Activated CD8-positive, alpha-beta memory T cell treated with anti-CD3 and anti-CD28 coated beads for 36 hours (primary cell): ENCODE data around the gene XPNPEP2. TPM values are rescaled to one million over a fixed set of nuclear protein-coding genes. Genes with fewer than 3 reads are reported as not detected.
"Not testable (repeated sequence)": the region's sequence is repeated elsewhere in the genome, so short reads cannot be mapped to it uniquely, and the experiment has no call there.

Experiments
- CTCF ChIA-PET: fragments of 350-600 bp; sonication (Branson Sonifier 250); formaldehyde crosslinking; loops from one replicate; lab custom pipeline; 2021; ENCODE audit warnings: antibody characterized with exemption; lab: Charles Lee
- POLR2A ChIA-PET: fragments of 350-600 bp; sonication (Branson Sonifier 250); formaldehyde crosslinking; loops from one replicate; lab custom pipeline; 2021; ENCODE audit warnings: antibody characterized with exemption; lab: Charles Lee
- total RNA-seq, 2 experiments: library from RNA; stranded (reverse); gene quantifications; one replicate each; pipeline ENCODE4 v1.2.3, GENCODE V29; 2021

XPNPEP2 gene
- total RNA-seq, 2 experiments from 2014 or later, result 0.23 to 0.32 TPM

DNA sequence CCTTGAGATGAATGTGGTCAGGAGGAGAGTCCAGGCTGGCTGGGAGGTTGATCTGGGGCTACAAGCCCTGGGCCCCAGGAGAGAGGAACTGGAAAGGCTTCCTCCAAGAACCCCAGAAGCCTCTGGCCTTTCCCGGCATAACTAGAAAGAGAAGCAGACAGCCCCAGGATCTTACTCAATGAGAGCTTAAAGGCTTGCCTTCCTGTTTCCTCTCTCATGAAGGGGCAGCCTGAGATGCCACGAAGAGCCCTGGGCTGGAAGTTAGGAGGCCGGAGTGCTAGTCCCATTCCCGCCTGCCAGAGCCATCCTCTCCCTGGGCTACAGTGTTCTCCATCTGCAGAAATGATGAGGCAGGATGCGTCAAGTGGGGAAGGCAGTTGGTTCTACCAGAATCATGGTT is 20.1 kb upstream of the XPNPEP2 start:
- POLR2A ChIA-PET, result no interaction called here
- CTCF ChIA-PET, result no interaction called here

DNA sequence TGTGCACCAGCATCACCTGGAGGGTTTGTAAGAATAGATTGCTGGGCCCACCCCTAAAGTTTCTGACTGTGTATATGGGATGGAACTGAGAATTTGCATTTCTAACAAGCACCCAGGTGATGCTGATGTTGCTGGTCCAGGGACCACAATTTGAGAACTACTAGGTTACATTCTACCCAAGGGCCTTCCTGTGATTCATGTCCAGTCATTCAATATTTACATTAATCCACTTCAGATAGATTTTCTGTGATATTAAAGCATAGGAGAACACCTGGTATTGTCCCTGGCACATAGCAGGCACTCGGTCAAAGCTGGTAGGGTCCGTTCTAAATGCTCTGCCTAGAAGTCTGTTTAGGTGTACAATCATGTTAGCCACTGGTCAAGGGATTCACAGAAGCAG is 19.5 kb upstream of the XPNPEP2 start:
- POLR2A ChIA-PET, result no interaction called here
- CTCF ChIA-PET, result interaction anchor here (0.9 kb wide), 1 partner anchor 27 kb away, joined by 3 read pairs; no protein-coding TSS in a partner anchor

- ChIA-PET CTCF (interaction anchor here (0.9 kb wide), 1 partner anchor 27 kb away, joined by 3 read pairs; no protein-coding TSS in a partner anchor), POLR2A (no interaction called here)
Measured at GRCh38 chrX:129719931-129720530, 18.7 kb upstream of the XPNPEP2 start.

DNA sequence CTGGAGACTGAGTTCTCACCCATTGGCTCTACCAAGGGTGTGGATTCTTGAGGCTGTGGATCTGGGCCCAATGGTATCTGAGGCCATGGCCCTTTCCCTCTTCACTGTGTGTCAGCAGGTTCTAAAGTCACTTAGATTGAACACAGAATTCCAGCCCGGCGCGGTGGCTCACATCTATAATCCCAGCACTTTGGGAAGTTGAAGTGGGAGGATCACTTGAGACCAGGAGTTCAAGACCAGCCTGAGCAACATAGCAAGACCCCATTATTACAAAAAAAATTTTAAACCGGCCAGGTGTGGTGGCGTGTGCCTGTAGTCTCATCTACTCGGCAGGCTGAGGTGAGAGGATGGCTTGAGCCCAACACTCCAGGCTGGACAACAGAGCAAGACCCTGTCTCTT is 18.0 kb upstream of the XPNPEP2 start:
- POLR2A ChIA-PET, result no interaction called here
- CTCF ChIA-PET, result no interaction called here

- POLR2A ChIA-PET, result no interaction called here
Measured at GRCh38 chrX:129721414-129721813, 17.4 kb upstream of the XPNPEP2 start.

GRCh38 chrX:129721870-129722269 is 16.9 kb upstream of the XPNPEP2 start:
- ChIA-PET CTCF (no interaction called here), POLR2A (no interaction called here)

More at GRCh38 chrX:129721414-129721813, 17.4 kb upstream of the XPNPEP2 start:
- CTCF ChIA-PET, result no interaction called here

- ChIA-PET POLR2A (interaction anchor here (0.6 kb wide), 1 partner anchor 110 kb away, joined by 5 read pairs; no protein-coding TSS in a partner anchor), CTCF (no interaction called here)
Measured at GRCh38 chrX:129723511-129723910, 15.3 kb upstream of the XPNPEP2 start.

GRCh38 chrX:129724754-129725153 is 14.0 kb upstream of the XPNPEP2 start:
- POLR2A ChIA-PET, result no interaction called here
- CTCF ChIA-PET, result no interaction called here

GRCh38 chrX:129726307-129727111 is 12.3 kb upstream of the XPNPEP2 start:
- POLR2A ChIA-PET, result no interaction called here

GRCh38 chrX:129728061-129728460 is 10.7 kb upstream of the XPNPEP2 start:
- CTCF ChIA-PET, result no interaction called here
- POLR2A ChIA-PET, result no interaction called here

More at GRCh38 chrX:129726307-129727111, 12.3 kb upstream of the XPNPEP2 start:
- CTCF ChIA-PET, result interaction anchor here (0.6 to 1.4 kb wide), 9 partner anchors 33 to 336 kb away, joined by 3 to 7 read pairs (median 3); no protein-coding TSS in a partner anchor

- CTCF ChIA-PET, result no interaction called here
- POLR2A ChIA-PET, result no interaction called here
Measured at GRCh38 chrX:129731228-129731627, 7.6 kb upstream of the XPNPEP2 start.

DNA sequence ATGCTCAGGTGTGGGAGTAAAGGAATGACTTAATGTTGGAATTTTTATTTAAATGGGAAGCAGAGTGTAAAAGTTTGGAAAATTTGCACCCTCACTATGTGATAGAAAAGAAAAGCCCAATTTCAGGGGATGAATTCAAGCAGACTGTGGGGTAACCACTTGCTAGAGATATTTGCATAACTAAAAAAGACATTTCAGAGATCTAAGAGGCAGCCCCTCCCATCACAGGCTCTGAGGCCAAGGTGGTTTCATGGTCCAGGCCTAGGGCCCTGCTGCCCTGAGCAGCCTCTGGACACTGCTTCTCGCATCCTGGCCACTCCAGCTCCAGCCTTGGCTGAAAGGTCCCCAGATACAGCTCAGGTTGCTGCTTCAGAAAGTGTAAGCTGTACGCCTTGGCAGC is 5.9 kb upstream of the XPNPEP2 start:
- POLR2A ChIA-PET, result no interaction called here
- CTCF ChIA-PET, result no interaction called here

DNA sequence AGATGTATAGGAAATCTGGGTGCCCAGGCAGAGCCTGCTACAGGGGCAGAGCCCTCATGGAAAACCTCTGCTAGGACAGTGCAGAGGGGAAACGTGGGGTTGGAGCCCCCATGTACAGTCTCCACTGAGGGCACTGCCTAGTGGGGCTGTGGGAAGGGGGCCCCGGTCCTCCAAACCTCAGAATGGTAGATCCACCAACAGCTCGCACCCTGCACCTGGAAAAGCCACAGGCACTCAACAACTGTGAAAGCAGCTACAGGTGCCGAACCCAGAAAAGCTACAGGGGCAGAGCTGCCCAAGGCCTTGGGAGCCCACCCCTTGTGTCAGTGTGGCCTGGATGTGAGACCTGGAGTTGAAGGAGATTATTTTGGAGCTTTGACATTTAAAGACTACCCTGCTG is 5.4 kb upstream of the XPNPEP2 start:
- CTCF ChIA-PET, result no interaction called here
- POLR2A ChIA-PET, result no interaction called here

DNA sequence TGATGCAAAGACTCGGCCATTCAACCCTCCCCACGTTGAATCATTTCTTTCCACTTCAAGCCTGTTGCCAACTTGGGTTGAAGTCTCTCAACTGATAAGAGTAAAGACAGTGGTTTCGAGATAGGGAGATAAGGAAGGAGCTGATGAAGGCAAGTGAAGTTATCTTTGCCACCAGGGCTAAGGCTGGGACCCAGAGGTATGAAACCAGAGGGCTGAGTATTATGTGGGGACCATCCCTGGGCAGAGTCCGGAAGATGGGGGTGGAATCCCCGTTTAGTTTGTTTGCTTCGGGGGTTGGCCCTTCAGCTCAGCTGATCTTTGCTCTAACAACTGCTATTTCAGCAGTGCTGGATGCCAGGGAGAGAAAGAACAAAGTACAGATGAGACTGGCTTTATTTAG is 2.3 kb upstream of the XPNPEP2 start:
- ChIA-PET POLR2A (no interaction called here), CTCF (no interaction called here)

DNA sequence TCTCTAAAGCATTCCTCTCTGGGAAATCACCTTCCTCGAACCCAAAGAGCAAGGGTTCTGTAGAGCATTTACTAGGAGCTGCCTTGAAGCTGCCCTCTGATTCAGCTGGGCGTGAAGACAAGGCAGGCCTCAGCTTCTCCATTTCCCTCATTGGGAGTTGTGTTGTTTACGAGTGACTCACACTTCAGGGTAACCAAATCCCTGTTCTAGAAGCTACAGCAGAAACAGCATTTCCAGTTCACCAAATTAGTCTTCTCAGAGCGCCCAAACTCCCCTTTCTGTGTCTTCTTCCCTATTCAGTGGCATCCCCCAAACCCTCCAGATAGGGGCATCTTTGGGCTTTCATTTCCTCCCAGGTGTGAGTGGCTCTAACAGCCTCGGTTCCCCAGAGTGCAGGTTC is 863 bp upstream of the XPNPEP2 start:
- CTCF ChIA-PET, result no interaction called here
- POLR2A ChIA-PET, result no interaction called here

DNA sequence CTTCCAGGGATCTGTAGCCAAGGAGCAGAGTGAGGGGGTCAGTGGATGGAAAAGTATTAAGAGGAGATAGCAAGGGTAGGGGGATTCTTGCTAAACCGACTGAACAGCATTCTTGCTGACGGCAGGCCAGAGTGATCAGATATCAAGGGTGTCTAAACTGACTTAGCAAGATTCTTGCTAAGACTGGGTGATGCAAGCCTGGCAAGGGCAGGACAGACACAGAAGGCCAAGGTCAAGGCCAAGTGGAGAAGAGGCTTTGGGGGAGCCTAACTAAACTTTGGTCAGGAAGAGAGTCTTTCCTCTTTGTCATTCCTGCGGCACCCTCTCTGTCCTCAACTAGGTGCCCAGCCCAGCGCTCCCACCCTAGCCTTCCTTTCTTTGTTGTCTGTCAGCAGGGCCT is 799 bp downstream of the XPNPEP2 start:
- ChIA-PET POLR2A (no interaction called here), CTCF (no interaction called here)

DNA sequence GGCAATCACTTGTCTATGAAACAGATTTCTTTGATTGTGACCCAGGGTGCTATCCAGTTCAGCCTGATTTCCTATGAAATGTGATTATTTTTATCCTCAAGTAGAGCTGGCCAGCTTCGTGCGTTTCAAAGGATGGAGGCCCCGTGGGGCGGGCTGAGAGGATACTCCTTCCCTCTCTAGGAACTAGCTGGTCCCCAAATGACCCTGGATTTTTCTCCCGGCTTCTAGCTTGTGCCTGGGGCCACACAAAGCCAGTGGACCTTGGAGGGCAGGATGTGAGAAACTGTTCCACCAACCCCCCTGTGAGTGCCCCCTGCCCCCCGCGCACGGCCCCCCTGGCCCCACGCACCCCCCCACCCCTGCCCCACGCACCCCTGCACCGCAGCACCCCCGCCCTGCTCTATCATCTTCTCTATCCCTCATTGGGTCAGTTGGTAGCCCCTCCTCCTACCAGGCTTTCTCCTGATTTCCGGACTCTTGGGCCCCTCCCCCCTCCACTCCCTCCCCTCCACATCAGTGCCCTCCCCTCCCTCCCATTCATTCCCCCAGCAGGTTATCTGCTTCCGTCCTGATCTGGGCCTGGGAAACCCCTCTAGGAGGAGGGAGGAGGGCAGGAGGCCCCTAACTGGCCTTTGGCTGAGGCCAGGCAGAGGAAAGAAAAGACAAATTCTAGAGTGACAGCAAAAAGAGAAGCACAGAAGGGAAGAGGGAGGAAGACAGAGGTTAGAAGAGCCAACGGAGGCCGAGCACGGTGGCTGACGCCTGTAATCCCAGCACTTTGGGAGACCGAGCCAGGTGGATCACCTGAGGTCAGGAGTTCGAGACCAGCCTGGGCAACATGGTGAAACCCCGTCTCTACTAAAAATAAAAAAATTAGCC is 3.3 kb downstream of the XPNPEP2 start:
- ChIA-PET POLR2A (no interaction called here), CTCF (no interaction called here)

DNA sequence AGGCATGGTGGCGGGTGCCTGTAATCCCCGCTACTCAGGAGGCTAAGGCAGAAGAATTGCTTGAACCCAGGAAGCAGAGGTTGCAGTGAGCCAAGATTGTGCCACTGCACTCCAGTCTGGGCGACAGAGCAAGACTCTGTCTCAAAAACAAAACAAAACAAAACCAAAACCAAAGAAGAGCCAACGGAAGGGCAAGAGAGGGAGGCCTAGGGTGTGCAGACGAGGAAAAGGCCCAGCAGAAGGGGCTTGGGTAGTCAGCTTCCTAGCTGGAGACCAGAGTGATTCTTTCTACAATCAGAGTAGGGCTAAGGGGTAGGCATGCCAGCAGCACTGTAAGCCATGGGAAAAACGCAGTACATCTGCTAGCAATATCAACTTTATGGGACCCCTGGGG is 4.0 kb downstream of the XPNPEP2 start:
- POLR2A ChIA-PET, CTCF ChIA-PET: not testable (repeated sequence)

DNA sequence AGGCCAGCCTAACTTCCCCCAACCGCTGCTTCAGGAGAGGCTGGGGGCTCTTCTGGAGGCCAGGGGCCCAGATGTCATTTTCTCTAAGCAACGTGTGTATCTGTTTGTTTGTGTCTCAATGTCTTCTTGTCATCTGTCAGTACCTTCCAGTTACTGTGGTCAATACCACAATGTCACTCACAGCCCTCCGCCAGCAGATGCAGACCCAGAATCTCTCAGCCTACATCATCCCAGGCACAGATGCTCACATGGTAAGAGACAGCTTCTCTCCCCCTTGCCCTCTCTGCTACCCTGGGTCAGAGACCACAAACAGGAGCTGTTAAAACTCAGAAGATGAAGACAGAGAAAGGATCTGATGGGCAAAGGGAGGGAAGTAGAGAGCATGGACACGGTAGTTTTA is 5.0 kb downstream of the XPNPEP2 start:
- CTCF ChIA-PET, result no interaction called here
- POLR2A ChIA-PET, result interaction anchor here (0.8 to 1.0 kb wide), 2 partner anchors 30 to 38 kb away, joined by 3 to 6 read pairs; no protein-coding TSS in a partner anchor

- CTCF ChIA-PET, result no interaction called here
- POLR2A ChIA-PET, result interaction anchor here (0.8 kb wide), 1 partner anchor 37 kb away, joined by 3 read pairs; no protein-coding TSS in a partner anchor
Measured at GRCh38 chrX:129744861-129745321, 6.1 kb downstream of the XPNPEP2 start.
